Stimulated activated naive CD4-positive, alpha-beta T cell (primary cell): ENCODE measurements around the gene PI3.
"Not testable (repeated sequence)": the region's sequence is repeated elsewhere in the genome, so short reads cannot be mapped to it uniquely, and the experiment has no call there.

Experiments used
- DNase-seq, 6 experiments: peaks; one replicate each; lab custom pipeline; 2025; lab: John Stamatoyannopoulos, UW

Gene PI3

GRCh38 chr20:45174434-45175364 lies at the start of gene PI3:
Gene PI3, plus strand, starts transcription at chr20:45174902. Its CDS starts 21 bp downstream, at chr20:45174923.
- no peak for DNase-seq

GRCh38 chr20:45128099-45128498 lies 46.6 kb upstream of the PI3 start:
- DNase-seq, result no peak

GRCh38 chr20:45136911-45137310 lies 37.8 kb upstream of the PI3 start:
- no peak for DNase-seq

- peak in 3 of 6 experiments; percentile 2 to 6 (median 3) for DNase-seq
Observed at GRCh38 chr20:45138561-45139300, 36.0 kb upstream of the PI3 start.

GRCh38 chr20:45139733-45140375 lies 34.8 kb upstream of the PI3 start:
- DNase-seq, result not testable (repeated sequence)

- no peak for DNase-seq
Observed at GRCh38 chr20:45140836-45141235, 33.9 kb upstream of the PI3 start.

- DNase-seq, result no peak
Observed at GRCh38 chr20:45149062-45149461, 25.6 kb upstream of the PI3 start.

GRCh38 chr20:45152405-45152804 lies 22.3 kb upstream of the PI3 start:
- DNase-seq, result no peak

- DNase-seq, result no peak
Observed at GRCh38 chr20:45153147-45153546, 21.6 kb upstream of the PI3 start.

GRCh38 chr20:45153752-45154151 lies 20.9 kb upstream of the PI3 start:
- DNase-seq, result no peak

- DNase-seq, result no peak
Observed at GRCh38 chr20:45154183-45154582, 20.5 kb upstream of the PI3 start.

- not testable (repeated sequence) for DNase-seq
Observed at GRCh38 chr20:45154794-45155193, 19.9 kb upstream of the PI3 start.

- no peak for DNase-seq
Observed at GRCh38 chr20:45156713-45157112, 18.0 kb upstream of the PI3 start.

GRCh38 chr20:45157962-45158361 lies 16.7 kb upstream of the PI3 start:
- DNase-seq, result no peak

GRCh38 chr20:45163083-45163803 lies 11.5 kb upstream of the PI3 start:
- DNase-seq, result no peak

- DNase-seq, result no peak
Observed at GRCh38 chr20:45164906-45165305, 9.8 kb upstream of the PI3 start.

- DNase-seq, result no peak
Observed at GRCh38 chr20:45173522-45173921, 1.2 kb upstream of the PI3 start.

GRCh38 chr20:45176526-45177267 lies 2.0 kb downstream of the PI3 start:
- DNase-seq, result no peak

- no peak for DNase-seq
Observed at GRCh38 chr20:45179166-45179565, 4.5 kb downstream of the PI3 start.

GRCh38 chr20:45181639-45182038 lies 6.9 kb downstream of the PI3 start:
- no peak for DNase-seq

- no peak for DNase-seq
Observed at GRCh38 chr20:45183084-45183483, 8.4 kb downstream of the PI3 start.
